H7 (cell line): ENCODE measurements around the gene DOCK3. TPM values are rescaled to one million over a fixed set of nuclear protein-coding genes. Genes with fewer than 3 reads are reported as not detected.
A peak's percentile ranks its signal among the peaks of the same experiment; 100 is the strongest.
"Not testable (repeated sequence)": the region's sequence is repeated elsewhere in the genome, so short reads cannot be mapped to it uniquely, and the experiment has no call there.

Experiments
- DNase-seq: peaks from one replicate; pipeline ENCODE4 v3.0.0; 2012
- H3K27me3 ChIP-seq: 2 replicates; pipeline ENCODE4 v1.6.0; 2011; ENCODE audit warnings: mild to moderate bottlenecking, low read length; ENCODE audit not compliant: control insufficient read depth, insufficient read depth
- H3K36me3 ChIP-seq: replicated peaks from 2 replicates; pipeline ENCODE4 v1.5.1; 2011; ENCODE audit warnings: low read length; ENCODE audit not compliant: control insufficient read depth, insufficient read depth
- H3K4me3 ChIP-seq: 2 replicates; pipeline ENCODE4 v1.5.1; 2011; ENCODE audit warnings: low read depth, mild to moderate bottlenecking, control low read depth, low read length, moderate library complexity; ENCODE audit not compliant: insufficient read depth
- total RNA-seq: library from RNA; depleted of rRNA; stranded (reverse); fragments of >200 nt; shearing (Covaris generic); gene quantifications from 2 replicates; pipeline ENCODE4 v1.2.3, GENCODE V29; 2014

DOCK3 gene
- total RNA-seq, 1 experiment from 2014 or later, result 2.0 TPM

DNA sequence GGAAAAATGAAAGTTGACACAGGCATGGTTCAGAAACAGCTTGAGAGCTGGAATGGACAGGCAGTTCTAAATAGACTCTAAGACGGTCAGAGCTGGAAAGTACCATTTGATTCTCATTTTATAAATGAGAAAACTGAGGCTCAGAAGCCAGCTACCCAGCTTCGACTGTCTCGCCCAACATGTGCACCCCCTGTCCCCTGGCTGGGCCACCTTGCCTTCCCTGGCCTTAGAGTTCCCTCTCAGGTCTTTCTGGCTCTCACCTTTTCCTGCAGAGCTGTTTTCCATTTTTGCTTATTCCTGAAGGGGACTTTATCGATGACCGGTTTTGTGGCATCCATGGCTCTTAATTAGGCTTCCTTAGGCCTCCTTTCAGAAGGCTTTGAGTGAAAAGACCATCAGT, 17.3 kb upstream of the DOCK3 start:
- no peak for DNase-seq
- H3K27me3 ChIP-seq, result no peaks in the 10 kb centered on the region
- H3K4me3 ChIP-seq, result no peak overlapping the region
- H3K36me3 ChIP-seq, result no peaks in the 10 kb centered on the region

DNA sequence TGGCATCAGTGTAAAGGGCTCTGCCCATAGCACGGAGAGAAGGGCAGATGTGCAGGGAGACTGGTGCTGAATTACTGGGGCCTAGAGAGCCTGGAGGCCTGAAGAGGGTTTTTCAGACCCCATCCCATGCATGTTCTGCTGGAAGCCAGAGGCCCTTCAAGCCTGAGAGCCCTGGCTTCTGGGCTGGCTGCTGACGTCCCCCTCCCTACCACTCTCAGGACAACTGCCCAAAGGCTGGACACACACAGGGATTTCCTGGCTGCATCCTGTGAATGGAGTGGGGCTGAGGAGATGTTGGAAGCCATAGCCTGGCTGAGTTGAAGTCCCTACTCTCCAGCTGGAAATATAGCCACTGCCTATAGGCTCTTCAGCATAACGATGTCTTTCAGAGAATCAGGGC, 16.9 kb upstream of the DOCK3 start:
- Histone ChIP-seq H3K36me3 (no peaks in the 10 kb centered on the region), H3K27me3 (no peaks in the 10 kb centered on the region), H3K4me3 (no peak overlapping the region)
- DNase-seq, result no peak

DNA sequence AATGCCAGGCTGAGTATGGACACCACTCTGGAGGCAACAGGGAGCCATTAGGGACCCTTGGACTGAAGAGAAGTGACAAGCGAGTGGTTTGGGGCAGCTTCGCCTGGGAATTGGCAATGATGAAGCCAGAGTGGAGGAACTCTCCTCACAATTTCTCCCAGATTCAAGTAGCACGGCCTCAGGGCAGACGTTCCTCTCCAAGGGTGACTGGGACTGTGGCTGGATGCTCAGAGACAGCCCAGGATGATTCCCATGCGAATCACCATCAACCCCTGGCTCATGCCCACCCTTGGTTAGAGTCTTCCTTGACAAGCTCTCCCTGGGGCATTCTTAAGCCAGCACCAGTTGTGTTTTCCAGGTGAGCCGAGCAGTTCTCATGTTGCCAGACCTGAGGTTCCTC, 16.3 kb upstream of the DOCK3 start:
- Histone ChIP-seq H3K36me3 (no peaks in the 10 kb centered on the region), H3K27me3 (no peaks in the 10 kb centered on the region), H3K4me3 (no peak overlapping the region)
- DNase-seq, result no peak

DNA sequence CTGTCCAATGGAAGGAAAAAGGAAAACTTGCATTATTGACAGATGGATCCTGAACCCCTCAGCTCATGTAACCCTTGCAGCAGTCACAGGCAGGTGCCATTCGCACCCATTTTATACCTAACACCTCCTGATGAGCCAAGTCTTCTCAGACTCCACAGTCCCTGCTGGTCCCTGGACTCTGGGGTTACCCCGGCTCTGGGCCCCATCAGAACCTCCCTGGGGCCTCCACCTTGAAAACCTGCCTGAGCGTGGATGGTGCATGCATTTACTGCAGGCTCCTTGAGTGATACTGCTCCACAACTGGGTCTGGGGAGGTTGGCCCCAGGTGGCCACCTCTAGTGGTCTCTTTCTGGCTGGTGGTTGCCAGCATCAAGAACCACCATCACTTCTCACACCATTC, 15.9 kb upstream of the DOCK3 start:
- H3K27me3 ChIP-seq, result no peaks in the 10 kb centered on the region
- H3K36me3 ChIP-seq, result no peaks in the 10 kb centered on the region
- no peak for DNase-seq
- no peak overlapping the region for H3K4me3 ChIP-seq

DNA sequence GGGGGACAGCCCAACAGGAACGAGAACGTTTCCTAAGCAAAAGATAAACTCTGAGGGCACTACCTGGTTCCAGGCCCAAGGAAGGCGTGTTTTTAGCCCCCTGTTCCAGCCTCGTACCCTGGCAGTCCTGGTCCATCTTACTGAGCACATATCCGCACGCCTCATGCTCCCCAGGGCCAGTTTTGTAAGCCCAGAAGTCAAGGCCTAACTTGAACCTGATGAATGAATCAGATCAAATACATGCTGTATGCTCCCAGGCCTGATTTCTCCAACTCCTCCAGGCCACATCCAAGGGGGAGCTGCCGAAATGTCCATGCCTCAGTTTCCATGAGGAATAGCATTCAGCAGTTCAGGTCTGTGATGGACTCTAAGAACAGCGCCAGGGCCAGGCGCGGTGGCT, 14.3 kb upstream of the DOCK3 start:
- no peak for DNase-seq
- H3K27me3 ChIP-seq, result no peaks in the 10 kb centered on the region
- no peaks in the 10 kb centered on the region for H3K36me3 ChIP-seq
- H3K4me3 ChIP-seq, result no peak overlapping the region

DNA sequence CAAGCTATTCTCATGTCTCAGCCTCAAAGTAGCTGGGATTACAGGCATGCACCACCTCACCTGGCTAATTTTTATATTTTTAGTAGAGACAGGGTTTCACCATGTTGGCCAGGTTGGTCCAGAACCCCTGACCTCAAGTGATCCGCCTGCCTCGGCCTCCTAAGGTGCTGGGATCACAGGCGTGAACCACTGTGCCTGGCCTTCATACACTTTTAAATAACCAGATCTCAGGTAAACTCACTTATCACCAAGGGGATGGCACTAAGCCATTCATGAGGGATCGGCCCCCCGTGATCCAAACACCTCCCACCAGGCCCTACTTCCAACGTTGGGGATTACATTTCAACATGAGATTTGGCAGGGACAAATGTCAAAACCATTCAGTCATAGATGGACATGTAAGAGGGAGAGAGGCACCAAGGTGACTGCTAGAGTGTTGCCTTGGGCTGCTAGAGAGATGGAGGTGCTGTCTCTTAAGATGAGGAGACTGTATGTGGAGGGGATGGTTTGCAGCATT, 13.3 kb upstream of the DOCK3 start:
- H3K27me3 ChIP-seq, result no peaks in the 10 kb centered on the region
- no peak for DNase-seq
- no peaks in the 10 kb centered on the region for H3K36me3 ChIP-seq
- no peak overlapping the region for H3K4me3 ChIP-seq

DNA sequence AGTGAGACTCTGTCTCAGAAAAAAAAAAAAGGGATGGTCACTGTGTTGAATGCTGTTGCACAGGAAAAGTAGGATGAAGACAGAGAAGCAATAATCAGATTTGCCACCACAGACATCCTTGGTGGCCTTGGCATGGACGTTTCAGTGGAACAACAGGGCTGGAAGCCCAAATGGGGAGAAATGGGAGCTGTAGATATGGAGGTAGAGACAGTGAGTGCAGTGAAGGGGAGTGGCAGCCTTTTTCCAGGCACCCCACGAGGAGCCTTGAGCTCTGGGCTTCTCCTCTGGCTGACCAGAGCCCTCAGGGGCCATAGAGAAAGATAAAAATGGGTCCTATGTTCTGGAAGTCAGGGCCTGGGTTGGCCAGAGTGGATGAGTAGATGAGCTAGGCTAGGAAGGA, 12.3 kb upstream of the DOCK3 start:
- Histone ChIP-seq H3K4me3 (no peak overlapping the region), H3K36me3 (no peaks in the 10 kb centered on the region), H3K27me3 (no peaks in the 10 kb centered on the region)
- no peak for DNase-seq

DNA sequence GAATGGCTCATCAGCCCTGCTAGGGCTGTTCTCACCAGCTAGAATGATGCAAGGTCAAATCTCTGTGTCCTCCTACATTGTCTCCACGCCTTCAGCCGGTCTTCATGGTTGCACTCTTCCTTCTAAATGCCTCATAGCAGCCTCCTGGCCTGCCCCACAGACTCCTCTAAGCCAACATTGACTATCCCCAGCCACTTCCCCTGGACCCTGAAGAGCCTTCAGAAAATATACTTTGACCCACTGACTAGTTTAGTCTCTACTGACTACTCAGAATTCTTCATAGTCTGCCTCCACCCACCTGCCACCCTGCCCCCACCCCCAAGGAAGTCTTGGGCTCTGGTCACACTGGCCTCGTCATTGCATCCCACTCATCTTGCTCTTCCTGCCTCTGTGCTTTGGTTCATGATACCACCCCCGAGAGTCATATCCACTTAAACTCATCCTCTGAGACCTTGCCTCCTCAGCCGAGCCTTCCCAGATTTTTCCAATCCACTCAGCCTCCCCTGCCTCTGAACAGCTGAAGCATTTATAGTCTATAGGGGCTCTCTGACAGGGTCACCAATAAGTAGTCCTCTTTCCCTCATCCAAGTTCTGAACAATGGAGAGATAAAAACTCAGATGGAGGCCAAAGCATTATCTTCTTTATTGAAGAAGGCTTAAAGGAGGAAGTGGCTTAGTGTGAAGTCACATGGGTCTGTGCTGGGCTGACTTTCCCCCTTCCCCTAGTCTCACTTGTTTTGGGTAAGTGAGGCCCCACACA, 9.5 kb upstream of the DOCK3 start:
- no peak overlapping the region for H3K4me3 ChIP-seq
- no peaks in the 10 kb centered on the region for H3K36me3 ChIP-seq
- DNase-seq, result no peak
- H3K27me3 ChIP-seq, result no peaks in the 10 kb centered on the region

DNA sequence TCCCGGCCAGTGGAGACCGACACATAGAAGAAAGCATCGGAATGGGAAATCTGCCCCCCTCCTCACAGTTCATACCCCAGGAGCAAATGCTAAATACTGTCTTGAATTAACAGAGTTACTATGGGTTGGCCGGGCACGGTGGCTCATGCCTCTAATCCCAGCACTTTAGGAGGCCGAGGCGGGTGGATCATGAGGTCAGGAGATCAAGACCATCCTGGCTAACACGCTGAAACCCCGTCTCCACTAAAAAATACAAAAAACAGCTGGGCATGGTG, 8.9 kb upstream of the DOCK3 start:
- not testable (repeated sequence) for H3K4me3 ChIP-seq, H3K36me3 ChIP-seq, H3K27me3 ChIP-seq, DNase-seq

DNA sequence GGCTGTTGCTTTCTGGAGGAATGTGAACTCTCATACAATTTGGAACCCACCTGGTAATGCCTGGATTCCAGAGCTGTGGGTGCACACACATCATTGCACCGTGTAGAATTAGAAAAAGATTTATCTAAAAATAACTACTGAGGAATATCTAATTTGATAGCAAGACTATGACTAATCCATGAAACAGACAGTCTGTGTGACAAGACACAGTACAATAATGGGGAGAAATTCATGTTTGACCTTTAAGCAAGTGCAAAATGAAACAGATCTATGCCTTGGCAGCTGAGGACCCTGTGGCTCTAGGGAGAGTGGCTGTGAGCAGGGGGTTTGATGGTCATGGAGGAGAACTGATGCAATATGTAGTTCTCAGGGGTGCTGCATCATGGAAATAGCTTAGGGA, 7.9 kb upstream of the DOCK3 start:
- H3K4me3 ChIP-seq, result no peak overlapping the region
- H3K36me3 ChIP-seq, result no peaks in the 10 kb centered on the region
- DNase-seq, result no peak

DNA sequence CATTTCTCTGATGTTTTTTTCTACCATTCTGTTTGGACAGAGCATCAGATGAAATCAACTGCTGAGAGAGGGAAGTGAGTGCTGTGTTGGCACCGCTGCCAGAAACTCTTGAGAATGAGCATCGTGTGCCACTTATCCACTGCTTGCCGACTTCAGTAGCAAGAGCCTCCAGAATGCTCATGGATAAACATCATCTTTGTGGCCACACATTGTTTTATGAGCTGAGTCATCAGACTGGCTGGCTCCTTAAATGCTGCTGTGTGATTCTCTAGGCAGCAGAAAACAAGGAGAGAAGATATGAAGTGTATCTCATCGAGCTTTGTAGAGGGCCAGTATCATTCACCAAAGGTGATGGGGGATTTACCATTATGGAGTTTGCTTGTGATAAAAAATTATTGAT, 3.4 kb upstream of the DOCK3 start:
- Histone ChIP-seq H3K4me3 (no peak overlapping the region), H3K36me3 (no peaks in the 10 kb centered on the region), H3K27me3 (peaks cover 14% of the 10 kb centered on the region)
- DNase-seq, result no peak

More for the DNA sequence above, 7.9 kb upstream of the DOCK3 start:
- no peaks in the 10 kb centered on the region for H3K27me3 ChIP-seq

DNA sequence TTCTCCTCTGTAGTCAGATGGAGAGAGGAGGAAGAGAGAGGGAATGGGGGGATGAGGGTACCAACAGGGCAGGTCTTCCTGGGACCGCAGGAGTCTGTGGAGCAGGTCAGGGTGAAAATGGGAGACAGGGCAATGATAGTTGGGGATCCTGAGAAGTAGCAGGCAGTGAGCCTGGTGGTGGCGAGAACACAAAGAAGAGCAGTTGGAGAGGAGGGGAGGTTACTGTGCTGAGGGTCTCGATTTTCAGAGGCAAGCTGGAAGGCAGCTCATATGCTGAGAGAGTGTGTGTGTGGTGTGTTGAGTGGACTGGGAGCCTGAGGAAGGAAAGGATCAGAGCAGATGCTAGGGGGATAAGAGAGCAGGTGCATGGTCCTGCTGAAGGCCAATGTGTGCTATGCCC, 2.1 kb upstream of the DOCK3 start:
- H3K4me3 ChIP-seq, result no peak overlapping the region
- H3K27me3 ChIP-seq, result peaks cover 14% of the 10 kb centered on the region
- no peak for DNase-seq
- H3K36me3 ChIP-seq, result no peaks in the 10 kb centered on the region

DNA sequence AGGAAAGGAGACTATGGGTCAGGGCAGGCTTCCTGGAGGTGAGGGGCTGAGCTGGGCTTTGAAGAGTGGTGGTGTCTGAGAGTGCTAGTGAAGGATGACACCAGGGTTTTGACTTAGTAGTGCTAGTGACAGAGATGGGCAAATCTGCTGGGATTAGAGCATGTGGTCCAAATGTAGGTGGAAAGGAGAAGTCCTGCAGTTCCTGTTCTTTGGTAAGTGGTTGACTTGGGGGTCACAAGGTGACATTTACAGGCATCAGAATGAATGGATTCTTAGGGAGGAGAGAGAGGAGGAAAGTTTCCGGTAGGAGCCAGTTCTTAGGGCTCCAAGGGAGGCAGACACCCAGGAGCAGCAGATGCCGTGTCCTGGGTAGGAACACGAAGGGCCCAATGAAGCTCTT, 796 bp upstream of the DOCK3 start:
- no peaks in the 10 kb centered on the region for H3K36me3 ChIP-seq
- H3K27me3 ChIP-seq, result peaks cover 14% of the 10 kb centered on the region
- H3K4me3 ChIP-seq, result peak overlapping the region; percentile 72
- peak; percentile 45 for DNase-seq

DNA sequence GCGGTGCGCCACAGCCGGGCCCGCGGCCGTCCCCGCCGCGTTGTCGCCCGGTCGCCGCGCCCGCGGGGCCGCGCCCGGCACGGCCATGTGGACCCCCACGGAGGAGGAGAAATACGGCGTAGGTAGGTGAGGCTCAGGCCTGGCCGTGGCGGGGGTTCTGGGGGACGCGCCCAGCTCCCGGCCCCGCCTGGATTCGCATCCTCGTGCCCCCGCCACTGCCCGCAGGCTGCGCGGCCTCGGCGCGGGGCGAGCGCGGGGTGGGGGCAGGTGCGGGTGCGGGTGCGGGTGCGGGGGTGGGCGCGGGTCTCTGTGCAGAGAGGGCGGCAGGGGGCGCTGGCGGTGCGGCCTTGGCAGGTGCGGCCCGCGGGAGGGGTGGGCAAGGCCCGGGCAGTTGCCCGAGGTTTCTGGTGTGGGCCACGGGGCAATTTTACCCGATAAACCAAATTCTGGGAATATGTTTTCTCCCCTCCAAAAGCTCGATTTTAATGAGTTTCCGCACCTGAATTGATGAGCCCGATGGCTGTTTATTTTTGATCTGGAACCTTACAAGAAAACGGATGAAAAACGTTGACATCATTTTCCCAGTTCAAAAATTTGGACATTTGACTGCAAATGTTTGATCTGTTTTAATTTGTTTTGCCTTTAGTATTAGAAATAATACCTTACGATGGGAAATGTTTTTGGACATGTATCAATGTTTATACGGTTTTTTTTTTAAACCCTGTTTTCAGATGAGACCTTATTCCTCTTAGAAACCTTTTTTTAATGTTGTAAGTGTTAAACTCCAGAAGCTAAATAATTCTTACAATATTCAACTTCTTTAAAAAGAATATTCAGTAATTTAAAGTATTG, 678 bp downstream of the DOCK3 start:
- H3K36me3 ChIP-seq, result no peaks in the 10 kb centered on the region
- peak overlapping the region; percentile 72 for H3K4me3 ChIP-seq
- H3K27me3 ChIP-seq, result peaks cover 14% of the 10 kb centered on the region
- DNase-seq, result peak; percentile 94

DNA sequence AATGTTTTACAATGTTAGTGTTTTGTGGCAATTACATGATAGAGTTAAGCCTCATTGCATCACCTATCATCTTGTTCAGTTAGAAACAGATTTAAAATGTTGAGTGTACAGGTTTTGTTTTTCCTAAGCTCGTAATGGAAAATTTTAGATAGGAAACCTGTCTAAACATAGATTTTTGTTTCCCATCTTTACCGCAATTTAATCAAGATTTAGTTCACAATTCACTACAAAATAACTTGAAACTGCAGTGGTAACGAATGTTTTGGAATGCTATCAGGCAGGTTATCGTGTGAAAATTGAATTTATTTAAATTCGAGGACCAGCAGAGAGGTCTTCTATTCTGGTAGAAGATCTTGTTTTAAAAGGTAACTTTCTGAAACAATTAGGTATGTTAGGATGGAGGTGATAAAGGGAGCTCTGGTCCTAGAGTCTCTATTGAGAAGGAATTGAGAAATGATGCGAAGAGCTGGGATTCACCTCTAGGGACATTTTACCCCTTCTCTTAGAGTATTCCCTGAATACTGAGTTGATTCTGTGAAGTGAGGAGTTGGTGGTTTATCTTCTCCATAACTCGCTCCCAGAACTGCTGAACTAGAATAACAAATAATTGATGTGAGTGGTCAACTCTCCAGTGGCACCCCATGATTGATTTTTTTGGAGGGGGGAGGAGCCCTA, 1.4 kb downstream of the DOCK3 start:
- Histone ChIP-seq H3K36me3 (no peaks in the 10 kb centered on the region), H3K27me3 (peaks cover 14% of the 10 kb centered on the region), H3K4me3 (no peak overlapping the region)
- DNase-seq, result peak; percentile 59
